ENCODE data around the gene TRIP4. TPM values are rescaled to one million over a fixed set of nuclear protein-coding genes. Genes with fewer than 3 reads are reported as not detected.

Gene TRIP4
- total RNA-seq, 1 experiment from 2014 or later = 21.7 TPM

DNA sequence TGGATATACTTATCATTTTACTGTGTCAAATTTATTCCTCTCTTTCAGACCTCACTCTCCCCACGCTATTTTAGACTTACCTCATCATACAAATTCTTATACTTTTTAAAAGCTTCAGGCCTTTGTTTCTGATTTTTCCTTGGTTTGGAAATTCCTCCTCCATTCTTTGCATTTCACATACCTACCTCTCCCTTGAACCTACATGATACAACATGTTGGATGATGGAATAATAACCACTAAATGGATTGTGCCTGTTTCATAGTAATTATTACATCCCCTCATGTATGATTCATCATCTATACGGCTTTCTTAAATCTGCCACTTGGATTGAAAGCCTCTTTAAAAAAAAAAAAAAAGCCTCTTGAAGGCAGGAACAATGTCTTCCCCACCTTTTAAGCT is 24.6 kb downstream of the TRIP4 start:
- H3K56ac ChIP-seq (ENCODE audit: insufficient read length, low read depth, low read length) = no peak overlapping the region
- no peaks in the 10 kb centered on the region for H3K27me3 Mint-ChIP-seq (ENCODE audit: low read depth)
- H2BK120ac ChIP-seq (ENCODE audit: low read depth, low read length, poor library complexity, severe bottlenecking) = no peak overlapping the region
- no peak overlapping the region for H4K91ac ChIP-seq (ENCODE audit: insufficient read length, low read depth, low read length)
- H3K79me1 ChIP-seq (ENCODE audit: insufficient read depth, low read depth, low read length, poor library complexity, severe bottlenecking) = no peaks in the 10 kb centered on the region
- no peaks in the 10 kb centered on the region for H3K4me1 ChIP-seq (ENCODE audit: insufficient read depth, low read length)
- H3K4me2 ChIP-seq (ENCODE audit: insufficient read depth, insufficient read length, low read length) = no peak overlapping the region
- no peak overlapping the region for H3K27ac Mint-ChIP-seq
- no peak overlapping the region for H4K5ac ChIP-seq (ENCODE audit: insufficient read length, low read depth, low read length)
- H2AFZ ChIP-seq (ENCODE audit: low read length) = no peak overlapping the region
- no peaks in the 10 kb centered on the region for H3K9me3 Mint-ChIP-seq
- H2AK5ac ChIP-seq (ENCODE audit: insufficient read length, low read length) = no peak overlapping the region
- no peak overlapping the region for H3K27ac ChIP-seq (ENCODE audit: insufficient read length, low read depth, low read length)
- no peak overlapping the region for H3K14ac ChIP-seq (ENCODE audit: insufficient read depth, low read length)
- H4K8ac ChIP-seq (replicated peaks; ENCODE audit: insufficient read length, low read depth, low read length) = no peak overlapping the region
- no peak for DNase-seq
- peaks cover 10 to 65% (median 53%) of the 10 kb centered on the region in 3 experiments; a peak in 6 of 7 replicates for H3K36me3 Mint-ChIP-seq (ENCODE audit: insufficient read depth in 1 of 3, low read depth in 3 of 3)
- H3K23ac ChIP-seq (ENCODE audit: insufficient read length, low read depth, low read length) = no peak overlapping the region
- TF ChIP-seq, protein P1, sequence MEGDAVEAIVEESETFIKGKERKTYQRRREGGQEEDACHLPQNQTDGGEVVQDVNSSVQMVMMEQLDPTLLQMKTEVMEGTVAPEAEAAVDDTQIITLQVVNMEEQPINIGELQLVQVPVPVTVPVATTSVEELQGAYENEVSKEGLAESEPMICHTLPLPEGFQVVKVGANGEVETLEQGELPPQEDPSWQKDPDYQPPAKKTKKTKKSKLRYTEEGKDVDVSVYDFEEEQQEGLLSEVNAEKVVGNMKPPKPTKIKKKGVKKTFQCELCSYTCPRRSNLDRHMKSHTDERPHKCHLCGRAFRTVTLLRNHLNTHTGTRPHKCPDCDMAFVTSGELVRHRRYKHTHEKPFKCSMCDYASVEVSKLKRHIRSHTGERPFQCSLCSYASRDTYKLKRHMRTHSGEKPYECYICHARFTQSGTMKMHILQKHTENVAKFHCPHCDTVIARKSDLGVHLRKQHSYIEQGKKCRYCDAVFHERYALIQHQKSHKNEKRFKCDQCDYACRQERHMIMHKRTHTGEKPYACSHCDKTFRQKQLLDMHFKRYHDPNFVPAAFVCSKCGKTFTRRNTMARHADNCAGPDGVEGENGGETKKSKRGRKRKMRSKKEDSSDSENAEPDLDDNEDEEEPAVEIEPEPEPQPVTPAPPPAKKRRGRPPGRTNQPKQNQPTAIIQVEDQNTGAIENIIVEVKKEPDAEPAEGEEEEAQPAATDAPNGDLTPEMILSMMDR (conservative IDR thresholded peaks at IDR 0.05) = no peak
- H3K4me1 Mint-ChIP-seq = no peaks in the 10 kb centered on the region
- no peak overlapping the region for H2BK20ac ChIP-seq (ENCODE audit: low read depth, low read length, poor library complexity, severe bottlenecking)
- no peak overlapping the region for H3K4me3 Mint-ChIP-seq
- H4K20me1 ChIP-seq (ENCODE audit: control insufficient read depth, insufficient read depth, insufficient read length) = no peaks in the 10 kb centered on the region
- H2BK12ac ChIP-seq (ENCODE audit: insufficient read length, low read depth, low read length) = no peak overlapping the region
- H3K27me3 ChIP-seq (ENCODE audit: insufficient read depth, low read length) = no peaks in the 10 kb centered on the region
- H3K9me3 ChIP-seq (ENCODE audit: control insufficient read depth, low read depth, low read length) = no peaks in the 10 kb centered on the region
- H3K79me2 ChIP-seq (ENCODE audit: insufficient read depth, low read length) = no peaks in the 10 kb centered on the region
- no peak overlapping the region for H3K4ac ChIP-seq (ENCODE audit: low read depth, low read length)
- H3K23me2 ChIP-seq (ENCODE audit: insufficient read length, low read depth, low read length, poor library complexity, severe bottlenecking) = no peaks in the 10 kb centered on the region
- no CpG with 5 or more reads among the region's 2 CpGs for WGBS (ENCODE audit: extremely low coverage, insufficient read length, low lambda C conversion rate)
- H3T11ph ChIP-seq (ENCODE audit: low read length) = no peak overlapping the region
- no peak overlapping the region for H3K18ac ChIP-seq (ENCODE audit: insufficient read length, low read depth, low read length)
- H2BK15ac ChIP-seq (ENCODE audit: low read depth, low read length) = no peak overlapping the region
- H3K9ac ChIP-seq (ENCODE audit: extremely low read depth, insufficient read length, low read length) = no peak overlapping the region
- no peak overlapping the region for H2BK5ac ChIP-seq (ENCODE audit: insufficient read length, low read length)
